OCI-LY1 (cell line): ENCODE measurements around the gene TBC1D16.
"Not testable (repeated sequence)": the region's sequence is repeated elsewhere in the genome, so short reads cannot be mapped to it uniquely, and the experiment has no call there.

Experiments
- H2AFZ ChIP-seq: fragments of 200-600 bp; sonication (generic), shearing (Covaris generic); 2 replicates; pipeline ENCODE4 v1.6.0; 2014; ENCODE audit warnings: antibody characterized with exemption, mild to moderate bottlenecking, low read length
- H3F3A ChIP-seq: fragments of 200-600 bp; sonication (generic), shearing (Covaris generic); 2 replicates; pipeline ENCODE4 v1.6.0; 2014; ENCODE audit warnings: mild to moderate bottlenecking, antibody characterized with exemption, low read length, moderate library complexity; ENCODE audit not compliant: insufficient read depth
- H3K27ac ChIP-seq: fragments of 200-600 bp; sonication (generic); 2 replicates; pipeline ENCODE4 v1.5.1; 2014; ENCODE audit warnings: low read length, mixed run types, mild to moderate bottlenecking, low read depth; ENCODE audit not compliant: poor library complexity, severe bottlenecking
- H3K27me3 ChIP-seq: fragments of 200-600 bp; sonication (generic); 2 replicates; pipeline ENCODE4 v1.6.0; 2014; ENCODE audit warnings: antibody characterized with exemption, mild to moderate bottlenecking, low read length, moderate library complexity; ENCODE audit not compliant: insufficient read depth
- H3K36me3 ChIP-seq: fragments of 200-600 bp; sonication (generic); 2 replicates; pipeline ENCODE4 v1.6.1; 2014; ENCODE audit warnings: mild to moderate bottlenecking, antibody characterized with exemption, low read length, moderate library complexity, mixed read lengths; ENCODE audit not compliant: insufficient read depth
- H3K4me1 ChIP-seq: fragments of 200-600 bp; sonication (generic); 2 replicates; pipeline ENCODE4 v1.5.1; 2014; ENCODE audit warnings: mild to moderate bottlenecking, low read length, moderate library complexity; ENCODE audit not compliant: insufficient read depth, severe bottlenecking
- H3K4me2 ChIP-seq: fragments of 200-600 bp; sonication (generic), shearing (Covaris generic); 2 replicates; pipeline ENCODE4 v1.6.1; 2014; ENCODE audit warnings: low read length
- H3K4me3 ChIP-seq: fragments of 200-600 bp; sonication (generic); 2 replicates; pipeline ENCODE4 v1.5.1; 2014; ENCODE audit warnings: low read length, low read depth, mild to moderate bottlenecking, mixed read lengths; ENCODE audit not compliant: poor library complexity, severe bottlenecking
- H3K79me2 ChIP-seq: fragments of 200-600 bp; shearing (Covaris generic); 2 replicates; pipeline ENCODE4 v1.6.1; 2016; ENCODE audit warnings: mixed run types, low read length, mixed read lengths; ENCODE audit not compliant: insufficient read depth
- H3K9ac ChIP-seq: fragments of 200-600 bp; sonication (generic), shearing (Covaris generic); 2 replicates; pipeline ENCODE4 v1.6.1; 2014; ENCODE audit warnings: mild to moderate bottlenecking, low read length, mixed read lengths
- H3K9me2 ChIP-seq: fragments of 200-600 bp; sonication (generic), shearing (Covaris generic); 2 replicates; pipeline ENCODE4 v1.6.1; 2014; ENCODE audit warnings: low read depth, mild to moderate bottlenecking, low read length, mixed read lengths
- H3K9me3 ChIP-seq: fragments of 200-600 bp; shearing (Covaris generic); 2 replicates; pipeline ENCODE4 v1.6.1; 2014; ENCODE audit warnings: low read length, mixed read lengths
- H4K20me1 ChIP-seq: fragments of 200-600 bp; sonication (generic), shearing (Covaris generic); 2 replicates; pipeline ENCODE4 v1.6.0; 2016; ENCODE audit warnings: mild to moderate bottlenecking, low read length; ENCODE audit not compliant: insufficient read depth
- CTCF ChIP-seq: fragments of 200-600 bp; sonication (generic), shearing (Covaris generic); IDR thresholded peaks from 2 replicates; pipeline ENCODE4 v1.5.1; 2017; ENCODE audit warnings: mild to moderate bottlenecking, antibody characterized with exemption, low read length, moderate library complexity, mixed read lengths
- EZH2 ChIP-seq: fragments of 200-600 bp; sonication (generic), shearing (Covaris generic); IDR thresholded peaks from 2 replicates; pipeline ENCODE4 v1.8.0; 2017; ENCODE audit warnings: borderline replicate concordance, mixed run types, mild to moderate bottlenecking, antibody characterized with exemption, low read length, moderate library complexity, mixed read lengths

TBC1D16 gene

GRCh38 chr17:79960788-79961522, 74.7 kb downstream of the TBC1D16 start:
- no peaks in the 10 kb centered on the region for H3K79me2 ChIP-seq
- H4K20me1 ChIP-seq, result no peaks in the 10 kb centered on the region
- no peak overlapping the region for H2AFZ ChIP-seq
- H3K27ac ChIP-seq, result no peak overlapping the region
- H3K4me1 ChIP-seq, result no peaks in the 10 kb centered on the region
- TF ChIP-seq CTCF (no peak), EZH2 (no peak)
- no peaks in the 10 kb centered on the region for H3K9me2 ChIP-seq
- H3K9ac ChIP-seq, result no peak overlapping the region
- no peak overlapping the region for H3K4me2 ChIP-seq
- no peaks in the 10 kb centered on the region for H3F3A ChIP-seq
- H3K9me3 ChIP-seq, result no peaks in the 10 kb centered on the region
- H3K36me3 ChIP-seq, result no peaks in the 10 kb centered on the region
- H3K27me3 ChIP-seq, result peaks cover 10% of the 10 kb centered on the region; the same call in 1 of the 2 replicates
- H3K4me3 ChIP-seq, result no peak overlapping the region

GRCh38 chr17:79959042-79959441, 76.6 kb downstream of the TBC1D16 start:
- Histone ChIP-seq H3K36me3 (no peaks in the 10 kb centered on the region), H3K9me3 (no peaks in the 10 kb centered on the region), H3K4me3 (no peak overlapping the region), H3K9ac (no peak overlapping the region), H3K9me2 (no peaks in the 10 kb centered on the region), H3K27me3 (peaks cover 12% of the 10 kb centered on the region; the same call in 1 of the 2 replicates), H3K27ac (no peak overlapping the region), H3K4me2 (no peak overlapping the region), H3K79me2 (no peaks in the 10 kb centered on the region), H4K20me1 (no peaks in the 10 kb centered on the region), H3F3A (no peaks in the 10 kb centered on the region), H3K4me1 (no peaks in the 10 kb centered on the region), H2AFZ (no peak overlapping the region)
- no peak for TF ChIP-seq EZH2
- TF ChIP-seq CTCF, result no peak

GRCh38 chr17:79956853-79957252, 78.8 kb downstream of the TBC1D16 start:
- no peak overlapping the region for H3K27ac ChIP-seq
- no peak overlapping the region for H3K9ac ChIP-seq
- peaks cover 12% of the 10 kb centered on the region for H3K27me3 ChIP-seq
- no peak overlapping the region for H2AFZ ChIP-seq
- H3K9me3 ChIP-seq, result no peaks in the 10 kb centered on the region
- H3K9me2 ChIP-seq, result no peaks in the 10 kb centered on the region
- no peaks in the 10 kb centered on the region for H4K20me1 ChIP-seq
- TF ChIP-seq EZH2 (no peak), CTCF (no peak)
- no peaks in the 10 kb centered on the region for H3K79me2 ChIP-seq
- H3K4me1 ChIP-seq, result no peaks in the 10 kb centered on the region
- H3F3A ChIP-seq, result no peaks in the 10 kb centered on the region
- no peak overlapping the region for H3K4me3 ChIP-seq
- H3K4me2 ChIP-seq, result no peak overlapping the region
- H3K36me3 ChIP-seq, result no peaks in the 10 kb centered on the region

GRCh38 chr17:79956441-79956735, 79.3 kb downstream of the TBC1D16 start:
- not testable (repeated sequence) for H3K4me2 ChIP-seq, H4K20me1 ChIP-seq, H2AFZ ChIP-seq, H3K27ac ChIP-seq, H3K9ac ChIP-seq, H3K36me3 ChIP-seq, H3F3A ChIP-seq, H3K79me2 ChIP-seq, H3K4me1 ChIP-seq, H3K9me2 ChIP-seq, H3K4me3 ChIP-seq, H3K9me3 ChIP-seq
- peaks cover 12% of the 10 kb centered on the region for H3K27me3 ChIP-seq
